Astrocyte (in vitro differentiated cells and primary cell): ENCODE data around the gene BTLA. TPM values are rescaled to one million over a fixed set of nuclear protein-coding genes. Genes with fewer than 3 reads are reported as not detected.
A peak's percentile ranks its signal among the peaks of the same experiment; 100 is the strongest.
"Not testable (repeated sequence)": the region's sequence is repeated elsewhere in the genome, so short reads cannot be mapped to it uniquely, and the experiment has no call there.

Experiments
- DNase-seq: peaks from one replicate; pipeline ENCODE4 v3.0.0-alpha.2; 2010; ENCODE audit warnings: low read depth
- FAIRE-seq: peaks from 2 replicates; lab custom pipeline; 2011; peaks lifted over from hg19 to GRCh38; lab: Jason Lieb, UNC
- H2AFZ ChIP-seq: 2 replicates; pipeline ENCODE4 v1.6.0; 2012; ENCODE audit warnings: low read depth, low read length, inconsistent platforms
- H3K27ac ChIP-seq: 2 replicates; pipeline ENCODE4 v1.5.1; 2011; ENCODE audit warnings: low read depth, low read length, inconsistent platforms
- H3K27me3 ChIP-seq: 2 replicates; pipeline ENCODE4 v1.6.0; 2011; ENCODE audit warnings: low read length, inconsistent platforms; ENCODE audit not compliant: insufficient read depth
- H3K36me3 ChIP-seq: 2 replicates; pipeline ENCODE4 v1.5.1; 2011; ENCODE audit warnings: low read length, inconsistent platforms; ENCODE audit not compliant: insufficient read depth
- H3K4me1 ChIP-seq: 2 replicates; pipeline ENCODE4 v1.5.1; 2011; ENCODE audit warnings: low read length, inconsistent platforms; ENCODE audit not compliant: insufficient read depth
- H3K4me2 ChIP-seq: 2 replicates; pipeline ENCODE4 v1.6.0; 2012; ENCODE audit warnings: low read length, inconsistent platforms
- H3K4me3 ChIP-seq: 2 replicates; pipeline ENCODE4 v1.5.1; 2011; ENCODE audit warnings: low read depth, mild to moderate bottlenecking, low read length, inconsistent platforms; ENCODE audit not compliant: insufficient read depth
- H3K79me2 ChIP-seq: 2 replicates; pipeline ENCODE4 v1.6.0; 2012; ENCODE audit warnings: mild to moderate bottlenecking, low read length, inconsistent platforms; ENCODE audit not compliant: insufficient read depth
- H3K9ac ChIP-seq: 2 replicates; pipeline ENCODE4 v1.6.0; 2012; ENCODE audit warnings: mild to moderate bottlenecking, low read length, inconsistent platforms
- H3K9me3 ChIP-seq: 2 replicates; pipeline ENCODE4 v1.5.1; 2012; ENCODE audit warnings: low read depth, mild to moderate bottlenecking, low read length, inconsistent platforms; ENCODE audit not compliant: insufficient read depth
- H4K20me1 ChIP-seq: 2 replicates; pipeline ENCODE4 v1.6.0; 2012; ENCODE audit warnings: low read length, inconsistent platforms; ENCODE audit not compliant: insufficient read depth
- H3K27ac Mint-ChIP-seq: one replicate; pipeline ENCODE4 v1.8.0; 2021; ENCODE audit warnings: mild to moderate bottlenecking, mixed read lengths; ENCODE audit not compliant: unreplicated experiment
- H3K27me3 Mint-ChIP-seq: one replicate; pipeline ENCODE4 v1.8.0; 2021; ENCODE audit warnings: low read depth, mixed read lengths; ENCODE audit not compliant: unreplicated experiment
- H3K36me3 Mint-ChIP-seq: one replicate; pipeline ENCODE4 v1.8.0; 2021; ENCODE audit warnings: low read depth, mixed read lengths; ENCODE audit not compliant: unreplicated experiment
- H3K4me1 Mint-ChIP-seq: one replicate; pipeline ENCODE4 v1.8.0; 2021; ENCODE audit warnings: low read depth, mixed read lengths; ENCODE audit not compliant: unreplicated experiment
- H3K4me3 Mint-ChIP-seq: one replicate; pipeline ENCODE4 v1.8.0; 2021; ENCODE audit warnings: mild to moderate bottlenecking, moderate library complexity, mixed read lengths; ENCODE audit not compliant: unreplicated experiment
- H3K9me3 Mint-ChIP-seq: one replicate; pipeline ENCODE4 v1.8.0; 2021; ENCODE audit warnings: mild to moderate bottlenecking, mixed read lengths; ENCODE audit not compliant: unreplicated experiment
- CTCF ChIP-seq: IDR thresholded peaks from 2 replicates; pipeline ENCODE4 v1.5.1; 2011; ENCODE audit warnings: low read depth, mild to moderate bottlenecking, inconsistent platforms, low read length, moderate library complexity; ENCODE audit not compliant: insufficient read depth
- EZH2 ChIP-seq: IDR thresholded peaks from 2 replicates; pipeline ENCODE4 v1.6.1; 2012; ENCODE audit warnings: mild to moderate bottlenecking, low read length, inconsistent platforms; ENCODE audit not compliant: insufficient read depth
- total RNA-seq: library from RNA; stranded (reverse); gene quantifications from 2 replicates; pipeline ENCODE4 v1.2.1, GENCODE V29; 2021

BTLA gene
- total RNA-seq, 1 donor from 2014 or later, result not detected

GRCh38 chr3:112524127-112524526 lies 24.9 kb upstream of the BTLA start:
- not testable (repeated sequence) for H3K27me3 Mint-ChIP-seq, H2AFZ ChIP-seq, DNase-seq, H3K4me1 Mint-ChIP-seq, H3K4me1 ChIP-seq, H3K36me3 Mint-ChIP-seq, H3K36me3 ChIP-seq, H3K4me3 Mint-ChIP-seq, H3K27ac ChIP-seq, H3K9me3 Mint-ChIP-seq, H3K4me2 ChIP-seq, H3K27me3 ChIP-seq, H4K20me1 ChIP-seq, H3K9me3 ChIP-seq, H3K79me2 ChIP-seq, H3K9ac ChIP-seq, FAIRE-seq, H3K4me3 ChIP-seq, H3K27ac Mint-ChIP-seq

GRCh38 chr3:112519424-112520001 lies 20.2 kb upstream of the BTLA start:
- Histone ChIP-seq H3K79me2 (no peaks in the 10 kb centered on the region), H3K9me3 (no peaks in the 10 kb centered on the region), H3K9ac (no peak overlapping the region), H3K4me3 (no peak overlapping the region), H4K20me1 (no peaks in the 10 kb centered on the region), H3K27me3 (no peaks in the 10 kb centered on the region), H3K4me1 (no peaks in the 10 kb centered on the region), H3K27ac (no peak overlapping the region), H3K36me3 (no peaks in the 10 kb centered on the region), H2AFZ (no peak overlapping the region), H3K4me2 (no peak overlapping the region)
- Mint-ChIP-seq H3K9me3 (no peaks in the 10 kb centered on the region), H3K36me3 (peaks cover 3% of the 10 kb centered on the region), H3K27ac (no peak overlapping the region), H3K4me1 (no peaks in the 10 kb centered on the region), H3K27me3 (no peaks in the 10 kb centered on the region), H3K4me3 (no peak overlapping the region)
- DNase-seq, result peak; percentile 55
- peak; percentile 32 for FAIRE-seq
- TF ChIP-seq CTCF (peak; percentile 79), EZH2 (no peak)

GRCh38 chr3:112518970-112519369 lies 19.7 kb upstream of the BTLA start:
- DNase-seq, result peak; percentile 0
- H3K9me3 ChIP-seq, H3K27me3 ChIP-seq, H3K9me3 Mint-ChIP-seq, H3K27ac ChIP-seq, H3K79me2 ChIP-seq, H3K27me3 Mint-ChIP-seq, H3K4me1 ChIP-seq, H3K36me3 Mint-ChIP-seq, H2AFZ ChIP-seq, H3K4me2 ChIP-seq, H3K27ac Mint-ChIP-seq, H3K4me1 Mint-ChIP-seq, H3K4me3 Mint-ChIP-seq, H4K20me1 ChIP-seq, H3K36me3 ChIP-seq, FAIRE-seq, H3K4me3 ChIP-seq, H3K9ac ChIP-seq: not testable (repeated sequence)
